ENCODE data around the gene CPNE4.
"Not testable (repeated sequence)": the region's sequence is repeated elsewhere in the genome, so short reads cannot be mapped to it uniquely, and the experiment has no call there.

CPNE4 gene

DNA sequence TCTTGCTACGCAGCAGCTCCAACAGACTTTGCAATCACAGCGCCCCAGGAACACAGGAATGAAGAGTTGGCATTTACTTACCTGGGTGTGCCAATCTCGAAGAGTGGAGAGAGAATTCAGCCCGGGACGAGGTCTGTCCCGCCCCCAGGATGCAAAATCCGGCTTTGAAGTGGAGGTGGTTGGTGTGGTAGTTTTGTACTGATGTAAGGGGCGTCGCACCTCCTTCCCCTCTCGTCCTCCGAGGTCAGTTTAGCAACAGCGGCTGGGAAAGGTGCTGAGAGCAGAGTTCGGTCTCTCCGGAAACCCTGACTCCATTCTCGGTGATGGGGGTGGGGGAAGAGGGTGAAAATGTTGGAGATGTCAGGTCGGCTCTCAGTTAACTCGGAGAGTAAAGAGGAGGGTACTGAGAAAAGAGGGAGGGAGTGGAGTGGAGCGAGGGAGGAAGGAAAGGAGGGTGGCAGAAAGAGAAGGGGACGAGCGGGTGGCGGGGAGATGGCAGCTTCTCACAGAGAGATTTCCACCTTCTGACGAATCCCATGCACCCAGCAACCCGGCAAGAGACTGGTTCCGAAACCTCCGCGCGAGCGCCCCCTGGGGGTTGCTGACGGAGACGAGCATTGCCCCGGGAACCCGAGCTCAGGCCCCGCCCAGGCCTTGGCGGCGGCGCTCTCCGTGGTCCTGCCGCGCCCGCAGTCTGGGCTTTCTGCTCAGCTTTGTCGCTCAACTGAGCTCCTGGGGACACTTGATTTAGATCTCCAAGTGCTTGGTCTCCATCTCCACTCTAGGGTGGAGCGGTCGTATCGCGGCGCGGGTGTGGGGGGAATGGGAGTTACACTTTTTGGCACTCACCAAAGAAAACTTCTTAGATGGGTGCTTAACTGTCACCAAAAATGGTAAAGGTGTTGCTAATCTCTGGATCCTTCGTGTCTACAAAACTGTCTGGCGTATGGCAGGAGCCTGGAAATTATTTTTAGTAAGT lies at the start of gene CPNE4:
Gene CPNE4 (minus strand): TSS at position 529 of the 979 bp plus-strand sequence.
- Histone ChIP-seq H3K9ac (ENCODE audit: low read depth, low read length) (peak within 1 kb of the TSS; percentile 42), H3K4me1 (ENCODE audit: control insufficient read depth, insufficient read depth, low read length) (no peaks in the 10 kb centered on the region), H3K4me3 (ENCODE audit: low read depth, low read length) (peak within 1 kb of the TSS; percentile 90), H3K27me3 (ENCODE audit: control insufficient read depth, insufficient read depth, low read length) (peaks cover 42% of the 10 kb centered on the region), H3K36me3 (ENCODE audit: control insufficient read depth, insufficient read depth, low read length) (no peaks in the 10 kb centered on the region), H3K9me3 (ENCODE audit: control insufficient read depth, insufficient read depth, low read length) (no peaks in the 10 kb centered on the region)

DNA sequence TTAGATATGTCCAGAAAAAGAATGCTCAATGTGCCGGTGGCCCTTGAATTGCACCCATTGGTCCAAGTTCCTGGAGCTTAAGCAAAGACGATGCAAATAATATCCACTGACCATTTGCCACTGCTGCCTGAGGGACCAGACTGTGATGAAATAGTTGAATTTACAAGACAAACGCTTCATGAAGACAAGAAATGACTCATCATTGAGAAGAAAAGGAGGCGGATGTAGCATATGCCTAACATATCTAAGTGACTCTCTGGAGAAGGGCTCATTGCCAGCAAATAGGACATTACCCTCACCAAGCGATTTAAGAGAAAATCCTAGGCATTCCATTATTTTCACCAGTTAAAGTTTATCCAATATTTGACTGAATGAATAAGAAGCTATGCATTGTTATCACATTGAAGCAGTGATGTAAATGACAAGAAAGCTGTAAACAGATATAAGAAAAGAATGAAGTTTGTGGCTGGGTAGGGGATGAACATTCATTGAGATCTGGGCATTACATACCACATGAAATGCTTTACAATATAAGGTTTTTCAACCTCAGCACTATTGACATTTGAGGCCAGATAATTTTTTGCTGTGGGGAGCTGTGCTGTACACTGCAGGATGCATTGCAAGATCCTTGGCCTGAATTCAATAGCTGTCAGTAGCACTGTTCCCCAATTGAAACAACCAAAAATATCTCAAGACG lies 48.9 kb upstream of the CPNE4 start:
- Histone ChIP-seq H3K4me1 (ENCODE audit: control insufficient read depth, insufficient read depth, low read length) (peaks cover 10% of the 10 kb centered on the region), H3K9ac (ENCODE audit: low read depth, low read length) (no peak overlapping the region), H3K27me3 (ENCODE audit: control insufficient read depth, insufficient read depth, low read length) (peaks cover 3% of the 10 kb centered on the region), H3K36me3 (ENCODE audit: control insufficient read depth, insufficient read depth, low read length) (no peaks in the 10 kb centered on the region), H3K9me3 (ENCODE audit: control insufficient read depth, insufficient read depth, low read length) (no peaks in the 10 kb centered on the region), H3K4me3 (ENCODE audit: low read depth, low read length) (no peak overlapping the region)

DNA sequence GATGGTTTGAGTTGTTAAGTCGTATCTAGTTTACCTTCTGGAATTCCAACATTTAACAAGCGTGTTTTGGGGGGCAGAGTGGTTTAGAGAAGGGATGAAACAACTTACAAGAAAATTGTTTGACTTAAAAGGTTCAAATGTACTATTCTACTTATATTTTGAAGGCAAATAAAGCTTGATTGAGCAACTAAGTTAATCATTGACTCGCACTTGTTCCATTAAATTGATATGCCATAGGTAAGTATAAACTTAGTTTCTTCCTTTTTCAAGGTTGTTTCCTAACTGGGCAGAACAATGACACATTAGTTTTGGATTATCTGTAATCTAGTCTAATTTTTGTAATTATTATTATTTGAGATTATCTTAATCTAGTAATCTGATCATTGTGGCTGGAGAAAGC lies 48.3 kb upstream of the CPNE4 start:
- no peak overlapping the region for H3K4me3 ChIP-seq (ENCODE audit: low read depth, low read length)
- H3K27me3 ChIP-seq (ENCODE audit: control insufficient read depth, insufficient read depth, low read length), result peaks cover 3% of the 10 kb centered on the region
- H3K9ac ChIP-seq (ENCODE audit: low read depth, low read length), result no peak overlapping the region
- H3K9me3 ChIP-seq (ENCODE audit: control insufficient read depth, insufficient read depth, low read length), result no peaks in the 10 kb centered on the region
- peaks cover 10% of the 10 kb centered on the region for H3K4me1 ChIP-seq (ENCODE audit: control insufficient read depth, insufficient read depth, low read length)
- no peaks in the 10 kb centered on the region for H3K36me3 ChIP-seq (ENCODE audit: control insufficient read depth, insufficient read depth, low read length)

DNA sequence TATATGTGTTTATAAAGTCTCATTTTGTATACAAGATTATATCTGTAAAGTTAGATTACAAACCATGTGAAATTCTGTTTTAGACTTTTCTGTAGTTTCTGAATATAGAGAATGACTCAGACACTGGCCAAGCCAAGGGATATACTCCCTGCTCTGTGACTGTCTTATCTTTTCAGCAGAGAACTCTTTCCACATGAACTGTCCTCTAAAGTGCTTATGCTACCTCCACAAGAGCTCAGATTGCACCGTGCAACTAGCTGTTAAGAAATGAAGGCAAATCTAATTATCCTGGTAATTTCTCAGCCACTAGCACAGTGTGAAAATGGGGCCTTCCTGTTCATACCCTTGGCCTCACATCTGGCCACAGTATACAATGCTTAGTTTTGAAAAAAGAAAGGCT lies 44.3 kb upstream of the CPNE4 start:
- Histone ChIP-seq H3K9ac (ENCODE audit: low read depth, low read length) (no peak overlapping the region), H3K4me1 (ENCODE audit: control insufficient read depth, insufficient read depth, low read length) (peaks cover 10% of the 10 kb centered on the region), H3K27me3 (ENCODE audit: control insufficient read depth, insufficient read depth, low read length) (peaks cover 24% of the 10 kb centered on the region), H3K9me3 (ENCODE audit: control insufficient read depth, insufficient read depth, low read length) (no peaks in the 10 kb centered on the region), H3K36me3 (ENCODE audit: control insufficient read depth, insufficient read depth, low read length) (no peaks in the 10 kb centered on the region), H3K4me3 (ENCODE audit: low read depth, low read length) (no peak overlapping the region)

DNA sequence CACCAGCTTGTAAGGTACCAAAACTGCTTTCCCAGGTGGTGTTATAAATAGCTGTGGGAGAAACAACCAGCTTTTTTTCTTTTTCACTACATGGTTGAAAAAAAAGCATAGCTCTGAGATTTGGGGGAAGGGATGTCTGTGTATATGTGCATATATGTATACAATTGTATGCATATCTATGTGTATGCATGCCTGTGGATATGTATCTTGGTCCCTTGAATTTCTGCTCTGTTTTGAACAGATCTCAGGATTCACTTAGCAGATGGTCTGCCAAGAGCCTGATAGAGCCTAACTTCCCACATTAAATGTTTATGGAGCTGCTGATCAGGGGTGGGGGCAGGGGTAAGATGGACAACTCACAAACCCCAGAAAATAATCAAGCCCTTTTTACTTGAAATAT lies 39.0 kb upstream of the CPNE4 start:
- H3K4me1 ChIP-seq (ENCODE audit: control insufficient read depth, insufficient read depth, low read length), result no peaks in the 10 kb centered on the region
- no peaks in the 10 kb centered on the region for H3K9me3 ChIP-seq (ENCODE audit: control insufficient read depth, insufficient read depth, low read length)
- H3K27me3 ChIP-seq (ENCODE audit: control insufficient read depth, insufficient read depth, low read length), result peaks cover 76% of the 10 kb centered on the region
- H3K4me3 ChIP-seq (ENCODE audit: low read depth, low read length), result no peak overlapping the region
- H3K36me3 ChIP-seq (ENCODE audit: control insufficient read depth, insufficient read depth, low read length), result no peaks in the 10 kb centered on the region
- no peak overlapping the region for H3K9ac ChIP-seq (ENCODE audit: low read depth, low read length)

DNA sequence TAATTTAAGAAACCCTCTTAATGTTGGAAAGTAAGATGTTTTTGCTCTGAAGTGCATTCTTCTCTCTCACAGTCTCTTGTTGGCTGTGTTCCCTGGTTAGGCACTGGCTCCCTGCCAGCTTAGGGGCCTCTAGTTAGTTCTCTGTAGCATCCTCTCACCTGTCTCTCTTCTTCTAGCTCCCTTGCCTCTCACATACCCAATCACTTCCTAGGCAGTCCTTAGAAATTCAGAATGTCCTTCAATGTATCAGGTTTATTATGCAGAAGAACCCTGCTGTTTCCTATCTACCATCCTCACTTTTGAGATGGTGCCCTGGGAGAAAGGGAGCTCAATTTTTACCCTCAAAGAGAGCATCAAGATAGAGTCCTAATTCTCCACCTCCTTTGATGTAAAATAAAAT lies 36.2 kb upstream of the CPNE4 start:
- no peaks in the 10 kb centered on the region for H3K4me1 ChIP-seq (ENCODE audit: control insufficient read depth, insufficient read depth, low read length)
- H3K27me3 ChIP-seq (ENCODE audit: control insufficient read depth, insufficient read depth, low read length), result peaks cover 96% of the 10 kb centered on the region
- H3K36me3 ChIP-seq (ENCODE audit: control insufficient read depth, insufficient read depth, low read length), result no peaks in the 10 kb centered on the region
- no peak overlapping the region for H3K4me3 ChIP-seq (ENCODE audit: low read depth, low read length)
- H3K9ac ChIP-seq (ENCODE audit: low read depth, low read length), result no peak overlapping the region
- H3K9me3 ChIP-seq (ENCODE audit: control insufficient read depth, insufficient read depth, low read length), result no peaks in the 10 kb centered on the region

DNA sequence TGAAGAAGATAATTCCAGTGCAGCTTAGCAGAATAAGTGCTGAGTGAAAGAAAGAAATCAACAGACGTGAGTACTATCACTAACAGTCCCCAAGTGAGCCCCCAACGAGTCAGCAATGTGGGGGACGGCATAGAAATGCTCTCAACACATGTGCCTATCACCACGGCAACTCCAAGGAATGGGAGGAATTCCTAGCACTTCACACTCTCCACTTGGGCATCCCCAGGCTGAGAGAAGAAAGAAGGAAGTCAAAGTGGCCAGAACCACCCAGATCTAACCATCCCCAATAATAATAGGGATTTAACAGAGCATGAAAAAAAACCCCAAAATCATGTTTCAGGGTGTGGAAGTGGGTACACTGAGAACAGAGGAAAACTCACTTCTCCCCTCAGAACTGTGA lies 29.3 kb upstream of the CPNE4 start:
- Histone ChIP-seq H3K4me3 (ENCODE audit: low read depth, low read length) (no peak overlapping the region), H3K27me3 (ENCODE audit: control insufficient read depth, insufficient read depth, low read length) (peaks cover 31% of the 10 kb centered on the region), H3K36me3 (ENCODE audit: control insufficient read depth, insufficient read depth, low read length) (no peaks in the 10 kb centered on the region), H3K9me3 (ENCODE audit: control insufficient read depth, insufficient read depth, low read length) (no peaks in the 10 kb centered on the region), H3K9ac (ENCODE audit: low read depth, low read length) (no peak overlapping the region), H3K4me1 (ENCODE audit: control insufficient read depth, insufficient read depth, low read length) (peaks cover 4% of the 10 kb centered on the region)

DNA sequence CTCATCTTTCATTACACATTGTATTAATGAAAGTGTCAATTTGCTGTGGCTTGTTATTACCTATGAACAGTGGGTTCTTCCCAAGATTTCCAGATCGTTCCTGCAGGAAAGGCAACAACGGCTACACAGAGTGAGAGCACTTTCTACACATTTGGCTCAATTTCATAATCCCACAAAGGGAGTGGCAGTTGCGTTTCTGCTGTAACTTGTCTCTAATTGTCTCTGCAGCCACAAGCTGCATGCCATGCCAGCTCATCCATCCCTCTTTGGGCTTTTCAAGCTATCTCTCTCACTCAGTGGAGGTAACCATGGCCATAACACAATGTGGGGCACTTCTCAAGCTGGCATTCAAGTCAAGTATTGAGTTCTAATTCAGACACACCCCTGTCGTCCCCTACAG lies 27.7 kb upstream of the CPNE4 start:
- H3K36me3 ChIP-seq (ENCODE audit: control insufficient read depth, insufficient read depth, low read length), result no peaks in the 10 kb centered on the region
- H3K4me1 ChIP-seq (ENCODE audit: control insufficient read depth, insufficient read depth, low read length), result peaks cover 4% of the 10 kb centered on the region
- no peak overlapping the region for H3K4me3 ChIP-seq (ENCODE audit: low read depth, low read length)
- H3K9ac ChIP-seq (ENCODE audit: low read depth, low read length), result no peak overlapping the region
- no peaks in the 10 kb centered on the region for H3K9me3 ChIP-seq (ENCODE audit: control insufficient read depth, insufficient read depth, low read length)
- peaks cover 15% of the 10 kb centered on the region for H3K27me3 ChIP-seq (ENCODE audit: control insufficient read depth, insufficient read depth, low read length)

DNA sequence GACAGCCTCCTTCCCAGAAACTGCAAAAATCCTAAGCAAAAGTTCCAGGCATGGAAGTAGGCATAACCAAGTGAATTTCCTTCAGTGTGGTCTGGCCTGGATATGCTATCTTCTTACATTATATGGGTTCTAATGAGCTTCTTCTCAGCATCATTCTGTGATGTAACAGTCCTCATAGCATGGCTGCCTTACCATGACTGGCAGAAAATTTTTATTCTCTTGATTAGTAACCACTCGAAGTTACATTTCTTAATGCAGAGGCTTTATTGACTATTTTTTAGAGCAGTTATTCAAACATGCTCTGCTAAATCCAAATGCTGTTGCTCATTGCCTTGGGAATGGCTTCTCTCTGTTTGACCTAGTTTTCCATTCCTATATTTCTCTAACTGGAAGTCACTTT lies 21.1 kb upstream of the CPNE4 start:
- Histone ChIP-seq H3K9ac (ENCODE audit: low read depth, low read length) (no peak overlapping the region), H3K9me3 (ENCODE audit: control insufficient read depth, insufficient read depth, low read length) (no peaks in the 10 kb centered on the region), H3K36me3 (ENCODE audit: control insufficient read depth, insufficient read depth, low read length) (no peaks in the 10 kb centered on the region), H3K4me3 (ENCODE audit: low read depth, low read length) (no peak overlapping the region), H3K27me3 (ENCODE audit: control insufficient read depth, insufficient read depth, low read length) (no peaks in the 10 kb centered on the region), H3K4me1 (ENCODE audit: control insufficient read depth, insufficient read depth, low read length) (no peaks in the 10 kb centered on the region)

DNA sequence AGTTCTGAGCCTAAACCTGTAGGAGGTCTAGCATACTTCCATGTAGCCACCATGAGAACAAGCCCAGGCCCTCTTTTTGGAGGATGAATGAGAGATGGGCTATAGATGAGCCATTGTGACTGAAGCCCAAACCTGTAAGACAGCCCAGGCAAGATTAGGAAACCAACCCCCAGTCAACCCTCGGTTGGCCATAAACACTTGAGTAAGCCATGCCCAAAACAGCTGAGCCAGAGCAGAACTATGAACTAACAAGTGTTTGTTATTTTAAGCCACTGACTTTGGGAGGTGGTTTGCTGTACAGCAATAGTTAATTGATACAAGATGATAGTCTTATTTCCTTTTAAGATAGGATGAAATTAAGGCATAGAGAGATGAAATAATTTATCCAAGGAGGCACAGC lies 12.4 kb upstream of the CPNE4 start:
- Histone ChIP-seq H3K36me3 (ENCODE audit: control insufficient read depth, insufficient read depth, low read length) (no peaks in the 10 kb centered on the region), H3K9ac (ENCODE audit: low read depth, low read length) (no peak overlapping the region), H3K4me1 (ENCODE audit: control insufficient read depth, insufficient read depth, low read length) (no peaks in the 10 kb centered on the region), H3K27me3 (ENCODE audit: control insufficient read depth, insufficient read depth, low read length) (no peaks in the 10 kb centered on the region), H3K9me3 (ENCODE audit: control insufficient read depth, insufficient read depth, low read length) (no peaks in the 10 kb centered on the region), H3K4me3 (ENCODE audit: low read depth, low read length) (no peak overlapping the region)

DNA sequence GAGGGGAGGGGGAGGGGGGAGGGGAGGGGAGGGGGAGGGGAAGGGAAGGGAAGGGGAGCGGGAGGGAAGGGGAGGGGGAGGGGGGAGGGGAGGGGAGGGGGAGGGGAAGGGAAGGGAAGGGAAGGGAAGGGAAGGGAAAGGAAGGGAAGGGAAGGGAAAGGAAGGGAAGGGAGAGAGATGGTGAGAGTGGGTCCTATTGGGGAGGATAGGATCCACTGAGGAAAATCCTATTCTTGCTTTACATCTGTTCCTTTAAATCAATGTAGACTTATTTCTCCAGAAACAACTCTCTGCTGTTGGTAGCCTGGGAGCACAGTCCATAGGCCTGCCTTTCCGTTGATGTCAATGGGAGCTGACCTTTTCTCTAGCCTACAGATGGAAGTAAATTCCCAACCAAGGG lies 10.1 kb upstream of the CPNE4 start:
- not testable (repeated sequence) for H3K4me3 ChIP-seq (ENCODE audit: low read depth, low read length); H3K27me3 ChIP-seq (ENCODE audit: control insufficient read depth, insufficient read depth, low read length); H3K36me3 ChIP-seq (ENCODE audit: control insufficient read depth, insufficient read depth, low read length); H3K4me1 ChIP-seq (ENCODE audit: control insufficient read depth, insufficient read depth, low read length); H3K9me3 ChIP-seq (ENCODE audit: control insufficient read depth, insufficient read depth, low read length); H3K9ac ChIP-seq (ENCODE audit: low read depth, low read length)

DNA sequence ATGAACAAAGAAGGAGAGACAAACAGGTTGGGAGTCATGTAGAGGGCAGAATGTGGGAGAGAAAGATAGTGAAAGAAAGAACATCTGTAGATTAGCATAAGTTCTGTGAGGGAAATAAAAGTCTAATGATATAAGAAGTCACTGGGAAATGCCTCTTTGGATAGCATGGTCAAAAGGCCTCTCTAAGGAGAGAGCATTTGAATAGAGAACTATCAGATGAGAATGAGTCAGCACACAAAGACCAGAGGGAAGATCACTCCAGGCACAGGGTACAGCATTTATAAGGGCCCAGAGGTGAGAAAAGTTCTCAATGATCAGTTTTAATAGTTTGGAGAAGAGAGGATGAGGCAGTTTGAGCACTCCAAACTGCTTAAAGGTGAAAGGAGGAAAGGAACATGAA lies 7.9 kb upstream of the CPNE4 start:
- Histone ChIP-seq H3K4me3 (ENCODE audit: low read depth, low read length) (no peak overlapping the region), H3K4me1 (ENCODE audit: control insufficient read depth, insufficient read depth, low read length) (no peaks in the 10 kb centered on the region), H3K9ac (ENCODE audit: low read depth, low read length) (no peak overlapping the region), H3K9me3 (ENCODE audit: control insufficient read depth, insufficient read depth, low read length) (no peaks in the 10 kb centered on the region), H3K36me3 (ENCODE audit: control insufficient read depth, insufficient read depth, low read length) (no peaks in the 10 kb centered on the region), H3K27me3 (ENCODE audit: control insufficient read depth, insufficient read depth, low read length) (no peaks in the 10 kb centered on the region)
